ENCODE data around the gene ZDHHC9. TPM values are rescaled to one million over a fixed set of nuclear protein-coding genes. Genes with fewer than 3 reads are reported as not detected.

ZDHHC9 gene
- total RNA-seq, 4 donors from 2014 or later: 5.4 to 17.1 (median 14.4) TPM

GRCh38 chrX:129836827-129837226 is 6.9 kb downstream of the ZDHHC9 start:
- H3K27ac ChIP-seq: no peak overlapping the region
- ATAC-seq: no peak
- H3K4me3 ChIP-seq: no peak overlapping the region
- no peaks in the 10 kb centered on the region for H3K36me3 ChIP-seq
- no peaks in the 10 kb centered on the region for H3K27me3 ChIP-seq
- WGBS, 2 donors (ENCODE audit: low coverage in 1 of 2): 70 to 83% methylated on average over 3 of the region's 3 CpGs
- H3K4me1 ChIP-seq: peaks cover 0 to 14% (median 0%) of the 10 kb centered on the region in 3 donors
- TF ChIP-seq EP300 (IDR thresholded peaks at IDR 0.05) (no peak), CTCF (IDR thresholded peaks at IDR 0.05) (no peak), POLR2A (IDR thresholded peaks at IDR 0.05) (no peak), POLR2AphosphoS5 (IDR thresholded peaks at IDR 0.05) (no peak)
- no peaks in the 10 kb centered on the region for H3K9me3 ChIP-seq

GRCh38 chrX:129833153-129833990 is 10.3 kb downstream of the ZDHHC9 start:
- no peaks in the 10 kb centered on the region for H3K27me3 ChIP-seq
- 46 to 74% methylated on average over 2 of the region's 5 CpGs for WGBS, 2 donors (ENCODE audit: low coverage in 1 of 2)
- no peak overlapping the region for H3K4me3 ChIP-seq
- ATAC-seq: no peak
- H3K36me3 ChIP-seq: peaks cover 0 to 6% of the 10 kb centered on the region in 2 donors
- no peak overlapping the region for H3K27ac ChIP-seq
- no peak for TF ChIP-seq POLR2A (IDR thresholded peaks at IDR 0.05)
- no peak for TF ChIP-seq CTCF (IDR thresholded peaks at IDR 0.05)
- no peak for TF ChIP-seq EP300 (IDR thresholded peaks at IDR 0.05)
- TF ChIP-seq POLR2AphosphoS5 (IDR thresholded peaks at IDR 0.05): no peak
- no peaks in the 10 kb centered on the region for H3K9me3 ChIP-seq
- H3K4me1 ChIP-seq: no peaks in the 10 kb centered on the region

- TF ChIP-seq CTCF (IDR thresholded peaks at IDR 0.05): no peak
- WGBS, 2 donors (ENCODE audit: low coverage in 1 of 2): 50 to 66% methylated on average over 1 to 2 of the region's 8 CpGs
- H3K9me3 ChIP-seq: no peaks in the 10 kb centered on the region
- H3K4me3 ChIP-seq: no peak overlapping the region
- H3K4me1 ChIP-seq: no peaks in the 10 kb centered on the region
- no peak overlapping the region for H3K27ac ChIP-seq
- peaks cover 0 to 18% of the 10 kb centered on the region in 2 donors for H3K36me3 ChIP-seq
- ATAC-seq: no peak
- H3K27me3 ChIP-seq: no peaks in the 10 kb centered on the region
Observed at GRCh38 chrX:129831091-129831885, 12.4 kb downstream of the ZDHHC9 start.

- 69 to 94% methylated on average over 2 to 4 of the region's 4 CpGs for WGBS, 2 donors (ENCODE audit: low coverage in 1 of 2)
- no peaks in the 10 kb centered on the region for H3K9me3 ChIP-seq
- TF ChIP-seq CTCF (IDR thresholded peaks at IDR 0.05) (no peak), POLR2AphosphoS5 (IDR thresholded peaks at IDR 0.05) (no peak), EP300 (IDR thresholded peaks at IDR 0.05) (no peak), POLR2A (IDR thresholded peaks at IDR 0.05) (no peak)
- H3K27me3 ChIP-seq: no peaks in the 10 kb centered on the region
- H3K36me3 ChIP-seq: peaks cover 0 to 18% of the 10 kb centered on the region in 2 donors
- no peak for ATAC-seq
- H3K4me1 ChIP-seq: no peaks in the 10 kb centered on the region
- no peak overlapping the region for H3K4me3 ChIP-seq
- H3K27ac ChIP-seq: no peak overlapping the region
Observed at GRCh38 chrX:129830494-129830893, 13.2 kb downstream of the ZDHHC9 start.
